Measurements from ENCODE around the gene TERT.
A peak's percentile ranks its signal among the peaks of the same experiment; 100 is the strongest.
"Not testable (repeated sequence)": the region's sequence is repeated elsewhere in the genome, so short reads cannot be mapped to it uniquely, and the experiment has no call there.

TERT gene

DNA sequence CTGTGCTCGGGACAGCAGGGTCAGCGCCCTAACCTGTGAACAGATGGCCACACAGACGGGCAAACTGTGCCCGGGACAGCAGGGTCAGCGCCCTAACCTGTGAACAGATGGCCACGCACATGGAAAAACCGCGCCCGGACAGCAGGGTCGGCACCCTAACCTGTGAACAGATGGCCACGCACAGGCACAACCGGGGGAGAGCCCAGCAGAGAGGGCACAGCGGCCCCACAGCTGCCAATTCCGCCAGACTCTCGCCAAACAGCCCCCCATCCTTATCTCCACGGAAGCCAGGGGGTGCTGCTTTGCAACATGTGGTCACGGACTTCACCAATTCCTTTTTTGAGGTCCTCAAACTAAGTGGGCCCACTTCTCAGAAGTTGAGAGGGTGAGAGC lies 44.9 kb upstream of the TERT start:
- H3K9me3 ChIP-seq (ENCODE audit: severe bottlenecking); H3K27me3 ChIP-seq (ENCODE audit: insufficient read depth, low read depth, severe bottlenecking); H3K4me3 ChIP-seq (ENCODE audit: low read depth, low read length): not testable (repeated sequence)
- TF ChIP-seq, protein P1, sequence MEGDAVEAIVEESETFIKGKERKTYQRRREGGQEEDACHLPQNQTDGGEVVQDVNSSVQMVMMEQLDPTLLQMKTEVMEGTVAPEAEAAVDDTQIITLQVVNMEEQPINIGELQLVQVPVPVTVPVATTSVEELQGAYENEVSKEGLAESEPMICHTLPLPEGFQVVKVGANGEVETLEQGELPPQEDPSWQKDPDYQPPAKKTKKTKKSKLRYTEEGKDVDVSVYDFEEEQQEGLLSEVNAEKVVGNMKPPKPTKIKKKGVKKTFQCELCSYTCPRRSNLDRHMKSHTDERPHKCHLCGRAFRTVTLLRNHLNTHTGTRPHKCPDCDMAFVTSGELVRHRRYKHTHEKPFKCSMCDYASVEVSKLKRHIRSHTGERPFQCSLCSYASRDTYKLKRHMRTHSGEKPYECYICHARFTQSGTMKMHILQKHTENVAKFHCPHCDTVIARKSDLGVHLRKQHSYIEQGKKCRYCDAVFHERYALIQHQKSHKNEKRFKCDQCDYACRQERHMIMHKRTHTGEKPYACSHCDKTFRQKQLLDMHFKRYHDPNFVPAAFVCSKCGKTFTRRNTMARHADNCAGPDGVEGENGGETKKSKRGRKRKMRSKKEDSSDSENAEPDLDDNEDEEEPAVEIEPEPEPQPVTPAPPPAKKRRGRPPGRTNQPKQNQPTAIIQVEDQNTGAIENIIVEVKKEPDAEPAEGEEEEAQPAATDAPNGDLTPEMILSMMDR (IDR thresholded peaks at IDR 0.05; ENCODE audit: low read depth, low read length): peak; percentile 43; the same call in 1 of the 2 replicates
- Histone ChIP-seq H3K36me3 (peaks cover 87% of the 10 kb centered on the region), H3K27ac (peak overlapping the region; percentile 89)
- DNase-seq: peak; percentile 86

DNA sequence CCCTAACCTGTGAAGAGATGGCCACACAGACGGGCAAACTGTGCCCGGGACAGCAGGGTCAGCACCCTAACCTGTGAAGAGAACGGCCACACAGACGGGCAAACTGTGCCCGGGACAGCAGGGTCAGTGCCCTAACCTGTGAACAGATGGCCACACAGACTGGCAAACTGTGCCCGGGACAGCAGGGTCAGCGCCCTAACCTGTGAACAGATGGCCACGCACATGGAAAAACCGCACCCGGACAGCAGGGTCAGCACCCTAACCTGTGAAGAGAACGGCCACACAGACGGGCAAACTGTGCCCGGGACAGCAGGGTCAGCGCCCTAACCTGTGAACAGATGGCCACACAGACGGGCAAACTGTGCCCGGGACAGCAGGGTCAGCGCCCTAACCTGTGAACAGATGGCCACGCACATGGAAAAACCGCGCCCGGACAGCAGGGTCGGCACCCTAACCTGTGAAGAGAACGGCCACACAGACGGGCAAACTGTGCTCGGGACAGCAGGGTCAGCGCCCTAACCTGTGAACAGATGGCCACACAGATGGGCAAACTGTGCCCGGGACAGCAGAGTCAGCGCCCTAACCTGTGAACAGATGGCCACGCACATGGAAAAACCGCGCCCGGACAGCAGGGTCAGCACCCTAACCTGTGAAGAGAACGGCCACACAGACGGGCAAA lies 44.4 kb upstream of the TERT start:
- peak overlapping the region; percentile 65 for H3K27ac ChIP-seq
- H3K27me3 ChIP-seq (ENCODE audit: insufficient read depth, low read depth, severe bottlenecking); H3K4me3 ChIP-seq (ENCODE audit: low read depth, low read length); H3K9me3 ChIP-seq (ENCODE audit: severe bottlenecking): not testable (repeated sequence)
- H3K36me3 ChIP-seq: peaks cover 91% of the 10 kb centered on the region
- peak; percentile 90 for DNase-seq

DNA sequence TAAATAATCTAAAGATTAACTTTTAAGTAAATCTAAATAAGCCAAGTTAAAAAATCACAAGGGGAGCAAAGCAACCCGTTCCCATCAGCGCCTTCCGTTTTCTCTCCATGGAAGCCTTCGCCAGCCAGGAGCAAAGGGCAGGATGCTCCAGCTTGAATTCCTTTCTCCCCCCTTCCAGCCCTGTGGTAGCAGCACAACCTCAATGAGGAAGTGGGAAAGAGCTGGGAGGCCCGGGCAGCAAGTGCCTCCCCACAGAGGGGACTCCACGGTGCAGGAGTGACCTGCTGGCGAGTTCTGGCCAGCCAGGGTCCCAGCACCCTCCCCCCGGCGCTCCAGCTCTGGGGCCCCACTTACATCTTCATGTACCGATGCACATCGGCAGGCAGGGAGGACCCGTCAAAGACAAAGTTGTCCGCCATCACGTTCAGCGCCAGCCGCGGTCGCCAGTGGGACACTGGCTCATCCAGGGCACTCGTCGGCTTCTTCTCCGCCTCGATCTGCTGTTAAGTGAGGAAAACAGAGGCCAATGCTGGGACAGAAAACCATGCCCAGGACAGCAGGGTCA lies 43.7 kb upstream of the TERT start:
- H3K27ac ChIP-seq: peak overlapping the region; percentile 65
- no peak for DNase-seq
- H3K9me3 ChIP-seq (ENCODE audit: severe bottlenecking): no peaks in the 10 kb centered on the region
- TF ChIP-seq, protein P1 (IDR thresholded peaks at IDR 0.05; ENCODE audit: low read depth, low read length): no peak
- no peaks in the 10 kb centered on the region for H3K27me3 ChIP-seq (ENCODE audit: insufficient read depth, low read depth, severe bottlenecking)
- H3K36me3 ChIP-seq: peaks cover 91% of the 10 kb centered on the region
- no peak overlapping the region for H3K4me3 ChIP-seq (ENCODE audit: low read depth, low read length)

DNA sequence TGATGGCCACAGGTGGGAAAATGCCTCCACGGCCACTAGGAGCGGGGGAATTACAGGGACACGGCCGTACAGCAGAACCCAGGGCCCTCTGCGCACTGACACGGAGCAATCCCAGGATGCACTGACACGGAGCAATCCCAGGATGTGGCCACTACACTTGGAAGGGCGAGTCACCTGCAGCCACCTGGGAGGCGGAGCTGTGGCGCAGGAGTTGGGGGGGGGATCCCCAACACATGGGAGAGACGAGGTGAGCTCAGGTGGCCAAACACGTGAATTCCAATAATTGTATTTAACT lies 43.3 kb upstream of the TERT start:
- Histone ChIP-seq H3K9me3 (ENCODE audit: severe bottlenecking) (no peaks in the 10 kb centered on the region), H3K4me3 (ENCODE audit: low read depth, low read length) (no peak overlapping the region), H3K27me3 (ENCODE audit: insufficient read depth, low read depth, severe bottlenecking) (no peaks in the 10 kb centered on the region), H3K27ac (peak overlapping the region; percentile 65), H3K36me3 (peaks cover 86% of the 10 kb centered on the region)
- TF ChIP-seq, protein P1 (IDR thresholded peaks at IDR 0.05; ENCODE audit: low read depth, low read length): no peak
- DNase-seq: no peak

DNA sequence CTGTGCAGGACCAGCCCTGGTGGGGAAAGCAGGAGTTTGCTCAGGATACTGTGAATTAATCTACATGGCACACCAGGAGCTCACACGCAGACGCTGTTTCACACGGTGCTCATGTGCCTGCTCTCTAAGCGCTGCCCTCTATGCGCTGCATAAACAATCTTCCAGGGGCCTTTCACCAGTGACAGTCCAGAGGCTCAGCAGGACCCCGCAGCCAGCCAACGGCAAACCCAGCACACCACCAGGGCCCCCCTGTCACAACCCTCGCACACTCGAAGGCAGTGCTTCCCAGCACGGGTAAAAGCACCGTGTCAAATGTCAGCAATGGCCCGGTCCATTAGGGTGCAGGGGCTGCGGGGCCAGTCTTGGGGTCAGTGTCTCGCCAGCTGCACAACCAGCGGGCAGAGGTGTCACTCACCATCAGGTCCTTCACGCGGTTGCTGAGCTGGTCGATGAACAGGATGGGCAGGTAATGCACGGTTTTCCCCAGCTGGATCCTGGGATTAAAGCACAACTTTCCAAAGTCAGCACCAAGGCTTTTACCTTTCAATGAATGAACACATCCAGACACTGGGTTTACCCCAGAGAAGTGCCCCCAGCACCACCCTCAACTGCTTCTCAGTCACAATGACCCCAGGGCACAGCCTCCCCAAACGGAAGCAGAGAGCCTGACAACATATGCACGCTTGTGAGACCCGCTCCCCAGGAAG lies 42.8 kb upstream of the TERT start:
- TF ChIP-seq, protein P1 (IDR thresholded peaks at IDR 0.05; ENCODE audit: low read depth, low read length): no peak
- no peak for DNase-seq
- Histone ChIP-seq H3K27ac (peak overlapping the region; percentile 65), H3K36me3 (peaks cover 83% of the 10 kb centered on the region), H3K9me3 (ENCODE audit: severe bottlenecking) (no peaks in the 10 kb centered on the region), H3K4me3 (ENCODE audit: low read depth, low read length) (no peak overlapping the region), H3K27me3 (ENCODE audit: insufficient read depth, low read depth, severe bottlenecking) (no peaks in the 10 kb centered on the region)

DNA sequence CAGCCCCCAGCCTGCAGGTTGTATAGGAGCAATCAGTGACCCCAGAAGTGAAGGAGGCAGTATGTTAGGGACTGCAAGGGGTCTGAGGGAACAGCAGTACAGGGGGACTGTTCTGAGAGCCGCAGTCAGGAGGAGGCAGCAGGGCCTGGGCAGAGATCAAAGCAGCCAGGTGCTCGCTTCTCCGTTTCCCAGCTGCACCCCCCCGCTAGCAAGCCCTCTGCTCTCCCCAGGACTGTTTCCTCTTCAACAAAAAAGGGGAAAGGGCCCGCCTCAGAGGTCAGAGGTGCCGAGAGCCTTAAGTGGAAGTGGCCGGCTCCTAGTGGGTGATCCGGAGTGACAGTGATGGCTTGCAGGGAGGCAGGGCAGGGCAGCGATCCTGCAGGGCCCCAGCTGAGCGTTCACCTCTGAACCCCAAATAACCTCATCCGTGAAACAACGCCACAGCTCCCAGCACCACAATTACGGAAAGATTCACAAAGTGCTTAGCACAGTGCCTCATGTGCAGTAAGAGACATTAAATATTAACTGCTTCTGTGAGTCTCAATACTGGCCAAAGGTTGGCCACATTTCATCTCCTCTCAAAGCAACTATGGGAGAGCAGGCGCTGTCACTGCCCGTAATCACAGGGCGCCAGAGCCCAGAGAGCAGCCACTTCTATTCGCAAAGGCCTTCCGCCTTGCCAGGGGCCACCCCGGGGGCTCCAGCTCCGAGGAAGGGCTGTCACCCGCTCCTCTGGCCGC lies 42.1 kb upstream of the TERT start:
- Histone ChIP-seq H3K27ac (peak overlapping the region; percentile 17; the same call in 1 of the 2 replicates), H3K27me3 (ENCODE audit: insufficient read depth, low read depth, severe bottlenecking) (no peaks in the 10 kb centered on the region), H3K9me3 (ENCODE audit: severe bottlenecking) (no peaks in the 10 kb centered on the region), H3K36me3 (peaks cover 83% of the 10 kb centered on the region), H3K4me3 (ENCODE audit: low read depth, low read length) (no peak overlapping the region)
- TF ChIP-seq, protein P1 (IDR thresholded peaks at IDR 0.05; ENCODE audit: low read depth, low read length): no peak
- no peak for DNase-seq
